Measurements from ENCODE around the gene DARS1. TPM values are rescaled to one million over a fixed set of nuclear protein-coding genes. Genes with fewer than 3 reads are reported as not detected.

DARS1 gene
- polyA plus RNA-seq, 4 donors: 27.8 to 72.8 (median 33.1) TPM

DNA sequence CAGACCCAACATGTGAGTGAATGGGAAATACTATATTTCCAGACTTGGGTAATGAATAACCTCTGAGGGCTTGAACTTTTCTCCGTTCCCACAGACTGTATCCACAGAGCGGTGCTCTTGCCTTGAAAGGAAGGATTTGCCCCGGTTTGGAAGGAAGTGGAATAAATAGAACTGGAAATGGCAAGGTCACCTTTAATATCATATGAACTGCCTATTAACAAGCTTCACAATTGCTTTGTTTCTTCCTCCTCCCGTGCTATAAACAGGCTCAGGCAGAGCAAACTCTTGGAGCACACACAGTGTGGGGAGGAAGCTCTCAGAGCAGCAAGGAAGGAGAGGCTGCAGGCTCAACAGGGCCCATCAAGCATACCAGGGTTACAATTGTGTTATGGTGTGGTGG, 28.5 kb upstream of the DARS1 start:
- Histone ChIP-seq H3K4me3 (ENCODE audit: low read depth in 1 of 3, low read length in 3 of 3) (no peak overlapping the region), H3K36me3 (ENCODE audit: control insufficient read depth in 3 of 3, insufficient read depth in 2 of 3, low read depth in 1 of 3, low read length in 3 of 3) (no peaks in the 10 kb centered on the region), H3K27me3 (ENCODE audit: control insufficient read depth in 3 of 3, insufficient read depth in 3 of 3, low read length in 3 of 3) (no peaks in the 10 kb centered on the region), H3K4me1 (ENCODE audit: control insufficient read depth in 3 of 3, insufficient read depth in 2 of 3, low read depth in 1 of 3, low read length in 2 of 3) (peaks cover 0 to 18% (median 0%) of the 10 kb centered on the region in 3 donors), H3K9me3 (ENCODE audit: control insufficient read depth in 2 of 2, insufficient read depth in 1 of 2, low read depth in 1 of 2, low read length in 1 of 2) (no peaks in the 10 kb centered on the region), H3K27ac (ENCODE audit: low read depth in 1 of 3, low read length in 2 of 3) (peak overlapping the region in 2 of 3 donors; percentile 17 to 21)
- 10 to 31% (median 29%) methylated on average over 4 of the region's 4 CpGs for WGBS, 3 donors
- FAIRE-seq (no peak), DNase-seq (peak; percentile 24 to 69)

DNA sequence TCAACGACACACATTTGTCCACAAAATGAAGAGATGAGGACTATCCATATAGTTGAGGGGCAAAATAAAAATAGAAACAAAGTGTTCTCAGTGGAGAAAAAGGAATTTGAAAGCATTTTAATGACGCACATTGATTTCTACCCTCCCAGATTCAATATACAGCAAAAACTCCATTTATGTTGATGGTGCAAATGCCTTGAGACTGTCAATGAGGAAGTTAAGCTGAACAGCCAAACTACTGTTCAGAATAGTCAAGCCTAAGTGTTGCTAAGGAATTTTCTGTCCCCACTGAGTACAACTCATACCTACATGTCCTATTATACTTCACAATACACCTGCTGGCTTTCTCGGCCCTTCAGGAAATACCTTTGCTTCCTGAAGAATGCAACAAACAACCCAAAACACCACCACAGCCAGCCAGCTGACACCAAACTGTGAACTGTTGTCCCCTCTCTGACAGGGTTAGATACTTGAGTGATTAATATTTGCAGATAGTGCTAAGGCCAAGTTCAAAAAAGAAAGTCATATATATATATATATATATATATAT, 27.8 kb upstream of the DARS1 start:
- Histone ChIP-seq H3K9me3 (ENCODE audit: control insufficient read depth in 2 of 2, insufficient read depth in 1 of 2, low read depth in 1 of 2, low read length in 1 of 2) (no peaks in the 10 kb centered on the region), H3K36me3 (ENCODE audit: control insufficient read depth in 3 of 3, insufficient read depth in 2 of 3, low read depth in 1 of 3, low read length in 3 of 3) (no peaks in the 10 kb centered on the region), H3K4me1 (ENCODE audit: control insufficient read depth in 3 of 3, insufficient read depth in 2 of 3, low read depth in 1 of 3, low read length in 2 of 3) (peaks cover 0 to 18% (median 0%) of the 10 kb centered on the region in 3 donors), H3K4me3 (ENCODE audit: low read depth in 1 of 3, low read length in 3 of 3) (no peak overlapping the region), H3K27me3 (ENCODE audit: control insufficient read depth in 3 of 3, insufficient read depth in 3 of 3, low read length in 3 of 3) (no peaks in the 10 kb centered on the region), H3K27ac (ENCODE audit: low read depth in 1 of 3, low read length in 2 of 3) (no peak overlapping the region)
- WGBS, 3 donors: 82 to 83% (median 83%) methylated on average over 3 of the region's 3 CpGs
- no peak for FAIRE-seq
- DNase-seq: no peak

DNA sequence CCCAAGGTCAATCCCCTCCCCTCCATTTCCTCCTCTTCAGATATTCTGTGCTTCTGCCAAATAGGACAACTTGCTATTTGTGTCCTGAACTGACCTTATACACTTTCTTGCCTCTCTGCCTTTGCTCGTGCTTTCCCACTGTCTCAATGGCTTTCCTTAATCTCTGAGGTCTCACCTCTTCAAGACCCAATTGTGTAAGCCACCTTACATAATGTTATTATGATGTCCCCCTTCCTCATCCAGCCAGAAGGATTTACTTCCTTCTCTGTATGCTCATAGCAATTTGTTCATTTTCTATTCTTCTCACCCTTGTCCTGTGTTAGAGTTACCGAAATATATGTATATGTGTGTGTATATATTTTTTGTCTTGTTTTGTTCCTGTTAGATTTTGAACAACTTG, 26.9 kb upstream of the DARS1 start:
- Histone ChIP-seq H3K36me3 (ENCODE audit: control insufficient read depth in 3 of 3, insufficient read depth in 2 of 3, low read depth in 1 of 3, low read length in 3 of 3) (no peaks in the 10 kb centered on the region), H3K4me1 (ENCODE audit: control insufficient read depth in 3 of 3, insufficient read depth in 2 of 3, low read depth in 1 of 3, low read length in 2 of 3) (peaks cover 0 to 18% (median 0%) of the 10 kb centered on the region in 3 donors), H3K4me3 (ENCODE audit: low read depth in 1 of 3, low read length in 3 of 3) (no peak overlapping the region), H3K27ac (ENCODE audit: low read depth in 1 of 3, low read length in 2 of 3) (no peak overlapping the region), H3K9me3 (ENCODE audit: control insufficient read depth in 2 of 2, insufficient read depth in 1 of 2, low read depth in 1 of 2, low read length in 1 of 2) (no peaks in the 10 kb centered on the region), H3K27me3 (ENCODE audit: control insufficient read depth in 3 of 3, insufficient read depth in 3 of 3, low read length in 3 of 3) (no peaks in the 10 kb centered on the region)
- WGBS, 3 donors: 79 to 93% (median 86%) methylated on average over 2 of the region's 2 CpGs
- FAIRE-seq (no peak), DNase-seq (no peak)

DNA sequence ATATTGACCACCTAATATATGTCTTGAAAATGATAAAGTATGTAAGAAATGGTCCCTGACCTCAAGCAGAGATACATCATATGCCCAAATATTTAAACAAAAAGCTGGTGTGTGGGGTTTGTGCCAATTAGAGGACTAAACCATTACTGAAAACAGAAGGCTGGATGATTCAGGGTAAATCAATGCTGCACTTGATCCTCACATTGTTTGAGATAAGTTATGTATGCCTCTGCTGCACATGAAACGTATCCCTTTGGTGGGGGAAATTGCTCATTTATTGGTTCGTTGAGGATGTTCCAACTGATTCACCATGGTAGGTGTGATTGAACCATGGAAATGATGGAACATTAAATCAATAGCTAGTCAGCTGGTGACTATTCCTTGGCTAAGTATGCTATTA, 24.7 kb upstream of the DARS1 start:
- 78 to 94% (median 91%) methylated on average over 2 of the region's 2 CpGs for WGBS, 3 donors

DNA sequence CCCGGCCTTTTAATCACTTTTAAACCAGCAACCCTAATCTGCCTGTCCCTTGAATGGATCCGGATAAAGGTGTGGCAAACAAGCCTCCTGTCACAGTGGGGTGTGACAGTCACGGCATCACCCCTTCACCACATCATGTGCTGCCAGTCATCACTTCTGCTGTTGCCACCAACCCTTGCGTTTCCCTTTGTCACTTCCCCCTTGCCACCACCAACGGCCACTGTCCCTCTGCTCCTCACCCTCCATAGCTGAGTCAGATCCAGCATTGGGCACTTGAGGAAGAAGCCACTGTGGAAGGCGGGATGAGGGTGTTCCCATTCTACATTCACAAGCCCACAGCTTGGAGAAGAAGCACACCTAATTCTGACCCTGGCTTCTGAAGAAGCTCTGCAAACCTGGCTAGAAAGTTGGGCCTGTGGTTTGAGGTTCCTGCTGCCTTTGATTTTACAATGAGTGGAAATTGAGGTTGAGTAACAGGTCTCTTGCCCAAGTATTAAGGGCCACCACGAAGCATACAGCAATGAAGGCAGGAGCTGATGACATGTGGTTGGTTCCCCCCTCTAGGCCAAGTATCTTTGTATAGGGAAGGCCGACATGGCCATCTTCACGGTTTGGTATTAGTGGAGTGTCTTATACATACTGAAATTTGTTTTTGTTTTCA, 22.9 kb upstream of the DARS1 start:
- peaks cover 0 to 11% (median 0%) of the 10 kb centered on the region in 3 donors for H3K4me1 ChIP-seq (ENCODE audit: control insufficient read depth in 3 of 3, insufficient read depth in 2 of 3, low read depth in 1 of 3, low read length in 2 of 3)
- DNase-seq: no peak
- 75 to 85% (median 79%) methylated on average over 9 of the region's 9 CpGs for WGBS, 3 donors
- H3K4me3 ChIP-seq (ENCODE audit: low read depth in 1 of 3, low read length in 3 of 3): no peak overlapping the region
- H3K27ac ChIP-seq (ENCODE audit: low read depth in 1 of 3, low read length in 2 of 3): no peak overlapping the region
- H3K9me3 ChIP-seq (ENCODE audit: control insufficient read depth in 2 of 2, insufficient read depth in 1 of 2, low read depth in 1 of 2, low read length in 1 of 2): no peaks in the 10 kb centered on the region
- no peaks in the 10 kb centered on the region for H3K36me3 ChIP-seq (ENCODE audit: control insufficient read depth in 3 of 3, insufficient read depth in 2 of 3, low read depth in 1 of 3, low read length in 3 of 3)
- H3K27me3 ChIP-seq (ENCODE audit: control insufficient read depth in 3 of 3, insufficient read depth in 3 of 3, low read length in 3 of 3): no peaks in the 10 kb centered on the region
- no peak for FAIRE-seq

More for the DNA sequence above, 24.7 kb upstream of the DARS1 start:
- Histone ChIP-seq H3K36me3 (ENCODE audit: control insufficient read depth in 3 of 3, insufficient read depth in 2 of 3, low read depth in 1 of 3, low read length in 3 of 3) (no peaks in the 10 kb centered on the region), H3K4me1 (ENCODE audit: control insufficient read depth in 3 of 3, insufficient read depth in 2 of 3, low read depth in 1 of 3, low read length in 2 of 3) (peaks cover 0 to 18% (median 0%) of the 10 kb centered on the region in 3 donors), H3K27me3 (ENCODE audit: control insufficient read depth in 3 of 3, insufficient read depth in 3 of 3, low read length in 3 of 3) (no peaks in the 10 kb centered on the region), H3K9me3 (ENCODE audit: control insufficient read depth in 2 of 2, insufficient read depth in 1 of 2, low read depth in 1 of 2, low read length in 1 of 2) (no peaks in the 10 kb centered on the region), H3K27ac (ENCODE audit: low read depth in 1 of 3, low read length in 2 of 3) (no peak overlapping the region), H3K4me3 (ENCODE audit: low read depth in 1 of 3, low read length in 3 of 3) (no peak overlapping the region)
- DNase-seq: no peak
- no peak for FAIRE-seq

DNA sequence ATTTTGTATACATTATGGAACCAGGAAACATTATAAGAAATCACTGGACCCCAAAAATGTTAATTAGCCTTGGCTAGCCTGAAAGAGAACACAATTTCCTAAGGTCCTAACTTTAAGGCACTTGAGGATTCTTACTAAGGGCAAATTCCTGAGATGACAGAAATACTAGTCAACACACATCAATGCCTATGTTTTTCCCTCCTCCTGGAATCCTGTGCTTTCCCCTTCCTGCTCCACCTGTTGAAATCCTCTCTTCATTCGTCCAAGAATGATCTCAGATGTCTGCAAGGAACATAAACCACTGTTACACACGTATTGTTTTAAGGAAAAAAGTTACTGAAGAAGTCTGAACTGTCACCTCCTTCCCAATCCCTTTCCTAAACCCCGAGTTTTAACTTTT, 21.2 kb upstream of the DARS1 start:
- Histone ChIP-seq H3K27ac (ENCODE audit: low read depth in 1 of 3, low read length in 2 of 3) (no peak overlapping the region), H3K36me3 (ENCODE audit: control insufficient read depth in 3 of 3, insufficient read depth in 2 of 3, low read depth in 1 of 3, low read length in 3 of 3) (no peaks in the 10 kb centered on the region), H3K9me3 (ENCODE audit: control insufficient read depth in 2 of 2, insufficient read depth in 1 of 2, low read depth in 1 of 2, low read length in 1 of 2) (no peaks in the 10 kb centered on the region), H3K4me1 (ENCODE audit: control insufficient read depth in 3 of 3, insufficient read depth in 2 of 3, low read depth in 1 of 3, low read length in 2 of 3) (peaks cover 0 to 4% (median 0%) of the 10 kb centered on the region in 3 donors), H3K4me3 (ENCODE audit: low read depth in 1 of 3, low read length in 3 of 3) (no peak overlapping the region), H3K27me3 (ENCODE audit: control insufficient read depth in 3 of 3, insufficient read depth in 3 of 3, low read length in 3 of 3) (no peaks in the 10 kb centered on the region)
- 67 to 74% (median 68%) methylated on average over 3 of the region's 3 CpGs for WGBS, 3 donors
- FAIRE-seq: no peak
- no peak for DNase-seq

DNA sequence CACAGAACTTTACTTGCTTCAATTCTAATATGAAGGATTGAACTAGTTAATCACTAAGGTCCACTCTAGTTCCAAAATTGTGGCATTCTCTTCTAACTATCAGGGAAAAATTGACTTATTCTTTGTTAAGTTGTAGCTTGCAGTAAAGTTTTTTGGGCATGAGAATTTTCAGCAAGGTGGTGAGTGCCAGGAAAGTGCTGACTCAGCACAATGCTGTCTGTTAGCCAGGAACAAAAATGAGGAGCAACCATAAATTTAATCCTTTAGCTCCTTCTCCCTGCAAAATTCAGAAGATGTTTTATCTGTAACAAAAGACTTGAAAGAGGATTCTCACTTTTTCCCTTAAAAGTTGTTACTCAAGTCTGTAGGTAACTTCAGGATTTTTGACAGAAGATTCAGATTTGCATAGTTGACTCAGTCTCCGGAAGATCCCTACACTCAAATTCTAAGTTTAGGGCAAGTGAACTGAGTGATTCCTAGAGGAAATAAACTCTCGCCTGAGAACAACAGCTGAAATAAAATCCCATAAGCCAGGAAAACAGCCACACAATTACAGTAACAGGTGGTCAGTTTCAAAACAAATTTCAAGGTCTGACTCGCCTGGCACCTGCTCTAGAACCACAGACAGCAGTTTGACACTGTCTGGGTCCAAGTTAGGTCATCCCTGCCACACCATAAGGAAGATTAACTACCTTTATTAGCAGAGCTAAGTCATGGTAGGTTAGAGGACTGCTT, 20.2 kb upstream of the DARS1 start:
- no peak for FAIRE-seq
- no peaks in the 10 kb centered on the region for H3K9me3 ChIP-seq (ENCODE audit: control insufficient read depth in 2 of 2, insufficient read depth in 1 of 2, low read depth in 1 of 2, low read length in 1 of 2)
- H3K36me3 ChIP-seq (ENCODE audit: control insufficient read depth in 3 of 3, insufficient read depth in 2 of 3, low read depth in 1 of 3, low read length in 3 of 3): no peaks in the 10 kb centered on the region
- H3K4me3 ChIP-seq (ENCODE audit: low read depth in 1 of 3, low read length in 3 of 3): no peak overlapping the region
- DNase-seq: no peak
- no peaks in the 10 kb centered on the region for H3K4me1 ChIP-seq (ENCODE audit: control insufficient read depth in 3 of 3, insufficient read depth in 2 of 3, low read depth in 1 of 3, low read length in 2 of 3)
- no peak overlapping the region for H3K27ac ChIP-seq (ENCODE audit: low read depth in 1 of 3, low read length in 2 of 3)
- WGBS, 3 donors: 60 to 87% (median 75%) methylated on average over 3 of the region's 3 CpGs
- H3K27me3 ChIP-seq (ENCODE audit: control insufficient read depth in 3 of 3, insufficient read depth in 3 of 3, low read length in 3 of 3): no peaks in the 10 kb centered on the region

DNA sequence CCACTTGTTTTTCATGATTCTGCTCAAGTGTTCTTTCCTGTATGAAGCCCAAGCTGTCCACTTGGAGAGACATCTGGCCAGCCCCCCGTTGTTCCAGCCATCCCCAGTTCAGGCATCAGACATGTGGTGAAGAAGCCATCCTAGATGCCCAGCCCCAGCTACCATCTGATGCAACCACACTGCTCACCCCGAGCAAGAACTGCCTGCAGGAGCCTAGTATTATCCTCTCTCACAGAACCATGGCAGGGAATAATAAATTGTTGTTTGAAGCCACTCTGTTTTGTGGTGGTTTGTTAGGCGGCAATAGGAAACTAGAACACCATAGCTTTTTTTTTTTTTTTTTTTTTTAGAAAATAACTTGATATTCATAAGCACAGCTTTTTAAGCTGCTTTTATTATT, 19.5 kb upstream of the DARS1 start:
- DNase-seq: no peak
- no peaks in the 10 kb centered on the region for H3K27me3 ChIP-seq (ENCODE audit: control insufficient read depth in 3 of 3, insufficient read depth in 3 of 3, low read length in 3 of 3)
- no peaks in the 10 kb centered on the region for H3K9me3 ChIP-seq (ENCODE audit: control insufficient read depth in 2 of 2, insufficient read depth in 1 of 2, low read depth in 1 of 2, low read length in 1 of 2)
- no peaks in the 10 kb centered on the region for H3K36me3 ChIP-seq (ENCODE audit: control insufficient read depth in 3 of 3, insufficient read depth in 2 of 3, low read depth in 1 of 3, low read length in 3 of 3)
- H3K4me1 ChIP-seq (ENCODE audit: control insufficient read depth in 3 of 3, insufficient read depth in 2 of 3, low read depth in 1 of 3, low read length in 2 of 3): no peaks in the 10 kb centered on the region
- 79 to 91% (median 91%) methylated on average over 3 of the region's 3 CpGs for WGBS, 3 donors
- H3K4me3 ChIP-seq (ENCODE audit: low read depth in 1 of 3, low read length in 3 of 3): no peak overlapping the region
- H3K27ac ChIP-seq (ENCODE audit: low read depth in 1 of 3, low read length in 2 of 3): no peak overlapping the region
- FAIRE-seq: no peak

Measured in small intestine (tissue), 7 donors.